GM21529 (cell line): ENCODE data around the gene LSM2.

Source experiments
- ATAC-seq: cut with Tn5 transposase; IDR thresholded peaks from one replicate; pipeline ENCODE4 v1.9.1; 2021; ENCODE audit not compliant: unreplicated experiment

The LSM2 gene

GRCh38 chr6:31777667-31778050 is 29.1 kb downstream of the LSM2 start:
- no peak for ATAC-seq

DNA sequence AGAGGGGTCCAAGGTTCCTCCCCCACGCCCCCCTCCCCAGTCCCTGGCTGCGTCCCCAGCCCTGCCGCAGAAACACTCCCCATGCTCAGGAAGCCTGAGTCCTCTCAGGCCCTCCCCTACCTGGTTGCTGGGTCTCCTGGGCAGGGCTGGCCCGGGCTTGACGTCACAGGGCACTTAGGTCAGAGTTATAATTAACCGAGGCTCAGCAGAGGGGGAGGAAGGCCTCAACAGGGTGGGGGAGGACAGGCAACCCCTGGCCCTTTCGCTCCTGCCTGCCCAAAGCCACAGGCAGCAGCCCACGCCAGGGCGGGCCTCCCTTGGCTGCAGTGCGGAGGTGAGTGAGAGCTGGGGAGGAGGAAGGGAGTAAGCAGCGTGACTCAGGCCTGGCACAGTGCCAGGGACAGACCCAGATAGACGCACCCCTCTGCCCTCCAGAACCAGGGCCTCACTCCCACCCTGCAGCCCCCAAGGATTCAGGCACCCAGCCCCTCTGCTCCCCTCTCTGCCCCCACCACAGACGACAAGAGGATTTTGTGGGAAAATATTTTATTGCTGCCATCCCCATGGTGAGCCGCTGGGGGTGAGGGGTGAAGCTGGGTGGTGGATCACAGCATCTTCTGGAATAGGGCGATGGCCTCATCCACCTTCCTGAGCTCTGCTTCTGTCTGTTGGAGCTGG is 29.6 kb downstream of the LSM2 start, which contains the start of gene VWA7:
Gene VWA7 (minus strand): TSS at position 340 of the 678 bp plus-strand sequence. CDS start 549 bp downstream, outside the sequence.
- ATAC-seq = peak; percentile 68

DNA sequence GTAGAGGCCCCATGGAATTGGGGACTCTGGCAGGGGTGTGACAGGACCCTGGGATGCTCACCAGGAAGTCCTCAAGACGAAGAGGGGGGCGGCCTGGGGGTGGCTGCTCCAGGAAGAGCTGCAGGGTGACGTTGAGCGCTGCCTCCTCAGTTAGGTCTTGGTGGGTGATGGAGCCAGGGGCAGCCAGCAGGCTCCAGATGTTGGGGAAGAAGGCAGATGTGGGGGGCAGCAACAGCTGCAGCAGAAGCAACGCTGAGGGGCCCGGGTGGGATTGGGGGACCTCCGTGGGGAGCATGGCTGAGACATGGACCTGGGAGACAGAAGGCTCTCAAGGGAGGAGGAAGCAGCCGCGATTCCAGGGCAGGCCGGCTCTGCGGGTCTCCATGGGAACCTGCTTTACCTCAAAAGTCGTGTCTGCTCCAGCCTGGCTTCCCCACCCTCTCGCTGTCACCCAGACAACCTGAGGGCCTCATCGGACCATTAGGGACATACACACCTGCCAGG is 30.2 kb downstream of the LSM2 start:
- no peak for ATAC-seq

- no peak for ATAC-seq
Observed at GRCh38 chr6:31775633-31776484, 30.9 kb downstream of the LSM2 start.

DNA sequence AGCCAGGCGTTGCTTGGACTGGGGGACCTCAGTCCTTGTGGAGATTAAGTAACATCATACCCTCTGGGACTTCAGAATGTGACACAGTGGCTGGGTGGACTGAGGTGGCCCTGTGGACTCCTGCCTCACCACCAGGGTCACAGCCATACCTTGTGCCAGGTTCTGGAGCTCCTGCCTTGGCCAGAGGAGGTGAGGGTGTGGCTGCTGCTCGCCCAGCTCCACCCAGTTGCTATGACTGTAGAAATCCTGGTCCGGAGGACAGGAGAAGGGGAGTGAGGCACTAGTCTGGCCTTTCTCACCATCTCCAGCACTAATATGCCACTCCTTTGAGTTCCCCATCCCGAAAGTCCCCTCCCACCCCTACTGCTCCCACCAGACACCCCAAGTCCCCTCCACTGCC is 31.6 kb downstream of the LSM2 start:
- no peak for ATAC-seq

GRCh38 chr6:31771992-31772358 is 34.8 kb downstream of the LSM2 start:
- ATAC-seq = no peak

DNA sequence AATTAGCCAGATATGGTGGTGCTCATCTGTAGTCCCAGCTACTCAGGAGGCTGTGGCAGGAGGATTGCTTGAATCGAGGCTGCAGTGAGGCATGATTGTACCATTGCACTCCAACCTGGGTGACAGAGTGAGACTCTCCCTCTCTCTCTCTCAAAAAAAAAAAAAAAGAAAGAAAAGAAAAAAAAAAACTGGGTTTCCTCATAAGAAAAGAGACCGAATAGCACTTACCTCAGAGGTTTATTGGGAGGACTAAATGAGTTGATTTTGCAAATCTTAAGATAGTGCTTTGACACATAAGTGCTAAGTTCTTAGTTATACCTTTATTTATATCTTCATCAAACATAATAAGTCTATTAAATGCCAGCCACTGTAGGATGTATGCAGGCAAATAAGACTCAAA is 35.9 kb downstream of the LSM2 start:
- no peak for ATAC-seq

GRCh38 chr6:31769684-31770371 is 36.9 kb downstream of the LSM2 start:
- ATAC-seq = no peak

GRCh38 chr6:31768363-31769257 is 38.2 kb downstream of the LSM2 start:
- ATAC-seq = no peak

DNA sequence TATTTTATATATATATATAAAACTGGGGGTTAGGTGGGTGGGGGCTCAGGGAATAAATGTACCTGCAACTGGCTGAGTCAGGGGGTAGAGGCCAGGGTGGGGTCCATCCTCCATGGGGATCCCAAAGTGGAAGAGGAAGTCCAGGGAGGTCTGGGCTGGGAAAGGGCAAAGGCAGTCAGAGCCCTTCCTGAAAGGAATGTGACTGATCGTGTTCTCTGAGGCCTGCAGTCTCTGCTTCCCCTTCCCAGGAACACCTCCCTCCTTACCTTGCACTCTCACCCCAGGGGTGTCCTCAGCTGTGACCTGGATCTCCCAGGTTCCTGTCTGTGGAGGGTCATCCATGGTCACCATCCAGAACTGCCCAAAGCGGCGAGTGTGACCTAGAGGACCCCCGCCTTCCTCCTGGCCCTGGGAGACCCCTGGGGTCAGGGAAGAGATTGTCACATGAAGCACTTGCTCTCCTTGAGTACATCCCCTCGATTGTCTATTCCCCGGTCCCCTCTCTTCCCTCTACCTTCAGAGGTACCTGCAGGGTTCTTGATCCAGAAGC is 39.6 kb downstream of the LSM2 start:
- ATAC-seq = no peak

- no peak for ATAC-seq
Observed at GRCh38 chr6:31765910-31766794, 40.6 kb downstream of the LSM2 start.

DNA sequence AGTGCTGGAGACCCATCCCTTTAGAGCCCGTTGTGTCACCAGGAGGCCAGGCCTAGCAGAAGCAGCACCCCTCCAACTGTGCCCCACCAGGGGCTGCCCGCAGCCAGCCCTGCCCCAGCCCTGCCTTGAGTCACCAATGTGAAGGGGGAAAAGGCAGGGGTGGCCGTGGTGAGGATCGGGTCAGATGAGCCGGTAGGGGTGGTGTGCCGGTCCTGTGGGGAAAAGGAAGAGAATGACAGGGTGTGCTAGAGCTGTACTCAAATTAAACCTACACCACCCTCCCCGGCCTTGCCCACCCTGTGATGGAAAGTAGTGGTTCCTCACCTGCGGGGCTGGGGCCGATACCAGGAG is 41.2 kb downstream of the LSM2 start:
- ATAC-seq = no peak

DNA sequence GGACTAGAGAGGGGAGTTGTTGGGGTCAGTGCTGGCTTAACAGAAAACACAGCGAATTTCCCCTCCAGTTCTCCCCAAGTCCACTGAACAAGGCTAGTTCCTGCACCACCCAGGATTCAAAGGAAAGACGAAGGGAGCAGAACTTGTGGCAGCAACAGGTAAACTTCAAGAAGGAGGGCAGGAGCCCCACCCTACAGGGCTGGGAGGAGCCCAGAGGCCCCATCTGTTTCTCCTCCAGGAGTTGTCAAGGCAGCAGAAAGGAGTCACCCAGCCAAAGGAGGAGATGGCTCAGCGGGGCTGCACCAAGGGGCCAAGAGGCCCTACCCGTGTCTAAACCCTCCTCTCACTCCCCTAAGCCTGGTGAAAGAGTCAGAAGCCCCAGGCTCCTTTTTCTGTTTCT is 42.6 kb downstream of the LSM2 start:
- no peak for ATAC-seq

DNA sequence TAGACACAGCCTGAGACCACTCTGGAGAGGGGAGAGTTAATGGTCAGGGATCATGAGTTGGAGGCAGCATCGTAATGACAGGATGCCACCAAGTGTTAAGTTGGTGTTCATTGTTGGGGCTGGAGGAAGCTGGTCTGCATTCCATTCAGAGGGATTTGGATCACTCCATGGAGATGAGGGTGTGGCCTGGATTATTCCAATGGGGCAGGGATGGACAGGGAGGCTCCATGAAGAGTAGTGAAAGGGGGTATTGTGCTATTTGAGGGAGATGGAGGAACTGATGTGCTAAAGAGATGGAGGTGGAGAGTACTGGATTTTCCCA is 43.2 kb downstream of the LSM2 start:
- no peak for ATAC-seq

GRCh38 chr6:31762878-31763618 is 43.7 kb downstream of the LSM2 start:
- no peak for ATAC-seq

DNA sequence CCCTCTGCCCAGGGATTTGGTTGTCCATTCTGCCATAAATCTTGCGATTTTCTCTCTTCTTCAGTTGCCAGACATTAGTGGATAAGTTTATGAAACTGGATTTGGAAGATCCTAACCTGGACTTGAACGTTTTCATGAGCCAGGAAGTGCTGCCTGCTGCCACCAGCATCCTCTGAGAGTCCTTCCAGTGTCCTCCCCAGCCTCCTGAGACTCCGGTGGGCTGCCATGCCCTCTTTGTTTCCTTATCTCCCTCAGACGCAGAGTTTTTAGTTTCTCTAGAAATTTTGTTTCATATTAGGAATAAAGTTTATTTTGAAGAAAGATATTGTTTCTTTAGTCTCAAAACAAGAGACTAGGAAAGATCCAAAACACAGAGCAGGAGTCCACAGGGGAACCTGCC is 44.4 kb downstream of the LSM2 start, which contains the start of gene SAPCD1:
Gene SAPCD1 (plus strand): TSS at position 301 of the 400 bp plus-strand sequence. CDS start 399 bp downstream, outside the sequence.
- ATAC-seq = no peak

GRCh38 chr6:31761343-31761742 is 45.4 kb downstream of the LSM2 start:
- ATAC-seq = no peak

- no peak for ATAC-seq
Observed at GRCh38 chr6:31760790-31761189, 46.0 kb downstream of the LSM2 start.

DNA sequence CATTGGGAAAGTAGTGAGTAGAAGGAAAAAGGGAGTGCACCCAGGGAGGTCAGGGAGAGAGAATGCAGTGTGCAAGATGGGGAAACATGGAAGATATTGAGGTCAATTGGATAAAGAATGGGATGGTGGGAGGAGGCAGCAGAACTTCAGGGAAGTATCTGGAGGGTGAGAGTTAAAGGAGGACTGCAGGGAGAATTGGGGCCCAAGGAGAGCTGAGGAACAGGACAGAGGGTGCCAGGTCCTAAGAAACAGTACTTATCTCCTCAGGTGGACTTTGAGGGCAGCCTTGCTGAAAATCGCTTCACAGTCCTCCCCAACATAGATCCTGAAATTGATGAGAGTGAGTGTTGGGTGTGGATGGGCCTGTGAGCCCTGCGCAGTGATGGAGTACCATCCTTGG is 48.5 kb downstream of the LSM2 start:
- no peak for ATAC-seq
